ENCODE measurements around the gene RPP40. TPM values are rescaled to one million over a fixed set of nuclear protein-coding genes. Genes with fewer than 3 reads are reported as not detected.

RPP40 gene
- total and polyA plus RNA-seq, 2 of the 13 experiments (the other 11 are each of a cell fraction or from before 2014, with no cell fraction given) = 18.0 to 41.2 TPM

- Histone ChIP-seq H3K27ac (ENCODE audit: extremely low read length, insufficient read depth, low read length) (no peak overlapping the region), H3K79me2 (ENCODE audit: insufficient read depth, low read length) (no peaks in the 10 kb centered on the region), H3K36me3 (replicated peaks in 1 of 2; ENCODE audit: control insufficient read depth in 1 of 2, insufficient read depth in 2 of 2, low read length in 2 of 2) (no peaks in the 10 kb centered on the region), H3K27me3 (ENCODE audit: control insufficient read depth in 1 of 2, insufficient read depth in 2 of 2, low read length in 2 of 2) (peaks cover 0 to 16% of the 10 kb centered on the region in 2 experiments; a peak in 2 of 5 replicates), H3K4me1 (ENCODE audit: insufficient read depth, low read length) (peaks cover 26% of the 10 kb centered on the region), H3K4me3 (replicated peaks in 1 of 3; ENCODE audit: insufficient read depth in 1 of 3, low read depth in 2 of 3, low read length in 3 of 3) (no peak overlapping the region), H2AFZ (ENCODE audit: low read length) (no peak overlapping the region), H3K9ac (ENCODE audit: insufficient read depth, low read depth, low read length) (no peak overlapping the region), H3K4me2 (ENCODE audit: low read depth, low read length) (no peak overlapping the region), H4K20me1 (ENCODE audit: insufficient read depth, low read length) (no peaks in the 10 kb centered on the region), H3K9me3 (ENCODE audit: low read length) (peaks cover 9% of the 10 kb centered on the region)
- no TSS peak for BruUV-seq (replicated peaks)
- WGBS (ENCODE audit: low lambda C conversion rate) = 19% methylated on average over 3 of the region's 3 CpGs
- intact Hi-C loops (cut with micrococcal nuclease; ENCODE audit: unreplicated experiment) (no loop called here), in situ Hi-C loops (cut with HindIII; ENCODE audit: extremely low pct_ligation_motif_present, low pct_unique_long_range_greater_than_20kb) (no loop called here)
- FAIRE-seq = no peak
- POLR2A ChIA-PET = no interaction called here
- CTCF ChIA-PET (ENCODE audit: low intra/inter-chr PET ratio, low total read pairs) = no interaction called here
- DNase-seq (ENCODE audit: low spot score) = no peak
- no peak for TF ChIP-seq ZNF281 (CRISPR knock-in tag; IDR thresholded peaks at IDR 0.05; ENCODE audit: borderline replicate concordance)
- TF ChIP-seq, protein P1, sequence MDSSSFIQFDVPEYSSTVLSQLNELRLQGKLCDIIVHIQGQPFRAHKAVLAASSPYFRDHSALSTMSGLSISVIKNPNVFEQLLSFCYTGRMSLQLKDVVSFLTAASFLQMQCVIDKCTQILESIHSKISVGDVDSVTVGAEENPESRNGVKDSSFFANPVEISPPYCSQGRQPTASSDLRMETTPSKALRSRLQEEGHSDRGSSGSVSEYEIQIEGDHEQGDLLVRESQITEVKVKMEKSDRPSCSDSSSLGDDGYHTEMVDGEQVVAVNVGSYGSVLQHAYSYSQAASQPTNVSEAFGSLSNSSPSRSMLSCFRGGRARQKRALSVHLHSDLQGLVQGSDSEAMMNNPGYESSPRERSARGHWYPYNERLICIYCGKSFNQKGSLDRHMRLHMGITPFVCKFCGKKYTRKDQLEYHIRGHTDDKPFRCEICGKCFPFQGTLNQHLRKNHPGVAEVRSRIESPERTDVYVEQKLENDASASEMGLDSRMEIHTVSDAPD (CRISPR knock-in tag; IDR thresholded peaks at IDR 0.05) = no peak
- ATAC-seq = no peak
These were observed 24.4 kb downstream of the RPP40 start for GRCh38 chr6:4979426-4979825.

GRCh38 chr6:4977468-4977867 lies 26.4 kb downstream of the RPP40 start:
- Histone ChIP-seq H3K27ac (ENCODE audit: extremely low read length, insufficient read depth, low read length) (no peak overlapping the region), H3K4me1 (ENCODE audit: insufficient read depth, low read length) (peaks cover 19% of the 10 kb centered on the region), H3K4me3 (replicated peaks in 1 of 3; ENCODE audit: insufficient read depth in 1 of 3, low read depth in 2 of 3, low read length in 3 of 3) (no peak overlapping the region), H3K4me2 (ENCODE audit: low read depth, low read length) (no peak overlapping the region), H3K27me3 (ENCODE audit: control insufficient read depth in 1 of 2, insufficient read depth in 2 of 2, low read length in 2 of 2) (peaks cover 0 to 26% of the 10 kb centered on the region in 2 experiments; a peak in 2 of 5 replicates), H2AFZ (ENCODE audit: low read length) (no peak overlapping the region), H3K9me3 (ENCODE audit: low read length) (peaks cover 9% of the 10 kb centered on the region), H3K36me3 (replicated peaks in 1 of 2; ENCODE audit: control insufficient read depth in 1 of 2, insufficient read depth in 2 of 2, low read length in 2 of 2) (no peaks in the 10 kb centered on the region), H3K9ac (ENCODE audit: insufficient read depth, low read depth, low read length) (no peak overlapping the region), H3K79me2 (ENCODE audit: insufficient read depth, low read length) (no peaks in the 10 kb centered on the region), H4K20me1 (ENCODE audit: insufficient read depth, low read length) (no peaks in the 10 kb centered on the region)
- intact Hi-C loops (cut with micrococcal nuclease; ENCODE audit: unreplicated experiment) (no loop called here), in situ Hi-C loops (cut with HindIII; ENCODE audit: extremely low pct_ligation_motif_present, low pct_unique_long_range_greater_than_20kb) (no loop called here)
- POLR2A ChIA-PET = no interaction called here
- no peak for FAIRE-seq
- CTCF ChIA-PET (ENCODE audit: low intra/inter-chr PET ratio, low total read pairs) = no interaction called here
- BruUV-seq (replicated peaks) = no TSS peak
- DNase-seq (ENCODE audit: low spot score) = no peak
- ATAC-seq = no peak
- 4% methylated on average over 5 of the region's 5 CpGs for WGBS (ENCODE audit: low lambda C conversion rate)
- no peak for TF ChIP-seq KDM1A (CRISPR knock-in tag; IDR thresholded peaks at IDR 0.05)
- no peak for TF ChIP-seq ZNF670 (CRISPR knock-in tag; IDR thresholded peaks at IDR 0.05; ENCODE audit: borderline replicate concordance)
- TF ChIP-seq, protein P2, sequence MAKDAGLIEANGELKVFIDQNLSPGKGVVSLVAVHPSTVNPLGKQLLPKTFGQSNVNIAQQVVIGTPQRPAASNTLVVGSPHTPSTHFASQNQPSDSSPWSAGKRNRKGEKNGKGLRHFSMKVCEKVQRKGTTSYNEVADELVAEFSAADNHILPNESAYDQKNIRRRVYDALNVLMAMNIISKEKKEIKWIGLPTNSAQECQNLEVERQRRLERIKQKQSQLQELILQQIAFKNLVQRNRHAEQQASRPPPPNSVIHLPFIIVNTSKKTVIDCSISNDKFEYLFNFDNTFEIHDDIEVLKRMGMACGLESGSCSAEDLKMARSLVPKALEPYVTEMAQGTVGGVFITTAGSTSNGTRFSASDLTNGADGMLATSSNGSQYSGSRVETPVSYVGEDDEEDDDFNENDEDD (CRISPR knock-in tag; IDR thresholded peaks at IDR 0.05; ENCODE audit: borderline replicate concordance) = no peak
- TF ChIP-seq ZNF18 (CRISPR knock-in tag; IDR thresholded peaks at IDR 0.05; ENCODE audit: insufficient replicate concordance) = no peak
- no peak for TF ChIP-seq FOSL1 (CRISPR knock-in tag; IDR thresholded peaks at IDR 0.05; ENCODE audit: borderline replicate concordance)
- no peak for TF ChIP-seq TBP (CRISPR knock-in tag; IDR thresholded peaks at IDR 0.05)
- no peak for TF ChIP-seq TCF12 (IDR thresholded peaks at IDR 0.05)
- TF ChIP-seq TCF12 (CRISPR knock-in tag; IDR thresholded peaks at IDR 0.05) = no peak
- TF ChIP-seq ZNF33A (CRISPR knock-in tag; IDR thresholded peaks at IDR 0.05; ENCODE audit: borderline replicate concordance) = no peak
